GM18868 (cell line): Measurements from ENCODE around the gene TMCO2.
"Not testable (repeated sequence)": the region's sequence is repeated elsewhere in the genome, so short reads cannot be mapped to it uniquely, and the experiment has no call there.

Experiments used
- ATAC-seq: cut with Tn5 transposase; IDR thresholded peaks from one replicate; pipeline ENCODE4 v1.9.1; 2021; ENCODE audit warnings: mild to moderate bottlenecking, moderate library complexity; ENCODE audit not compliant: unreplicated experiment

Gene TMCO2

DNA sequence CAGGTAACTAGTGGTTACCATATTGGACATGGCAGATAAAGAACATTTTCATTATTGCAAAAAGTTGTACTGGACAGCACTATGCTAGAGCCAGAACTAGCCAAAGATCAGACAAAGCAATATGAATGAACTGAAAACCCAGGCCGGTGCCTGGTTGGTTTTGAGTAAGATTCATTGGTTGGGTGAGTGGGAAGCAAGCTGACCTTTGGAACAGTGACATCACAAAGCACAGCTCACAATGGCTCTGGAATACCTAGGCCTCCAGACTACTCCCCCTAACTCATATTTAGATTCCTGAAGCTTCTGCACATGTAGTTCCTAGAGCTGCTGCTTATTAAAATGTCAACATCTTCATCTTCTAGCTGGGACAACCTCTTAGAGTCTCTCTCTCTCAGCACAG is at the start of gene TMCO2:
Gene TMCO2 (plus strand): TSS at position 283 of the 400 bp plus-strand sequence. CDS start 57 bp downstream, at position 340.
- ATAC-seq = no peak

DNA sequence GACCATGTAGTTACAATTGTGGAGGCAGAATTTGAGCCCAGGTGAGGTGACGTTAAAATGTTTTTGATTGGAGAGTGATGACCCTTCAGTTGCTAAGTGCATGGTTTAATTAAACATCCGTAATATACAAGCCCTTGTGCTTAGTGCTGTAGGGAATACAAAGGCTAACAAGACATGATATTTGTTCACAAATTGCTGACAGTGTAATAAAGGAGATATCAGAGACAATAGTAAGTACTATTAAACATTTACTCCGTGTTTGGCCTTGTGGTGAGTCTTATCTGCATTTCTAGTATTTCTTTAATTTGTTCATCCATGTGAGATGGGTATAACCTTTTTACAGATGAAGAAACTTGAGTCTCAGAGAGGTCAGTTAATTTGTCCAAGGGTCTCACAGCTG is 48.6 kb upstream of the TMCO2 start:
- ATAC-seq = no peak

DNA sequence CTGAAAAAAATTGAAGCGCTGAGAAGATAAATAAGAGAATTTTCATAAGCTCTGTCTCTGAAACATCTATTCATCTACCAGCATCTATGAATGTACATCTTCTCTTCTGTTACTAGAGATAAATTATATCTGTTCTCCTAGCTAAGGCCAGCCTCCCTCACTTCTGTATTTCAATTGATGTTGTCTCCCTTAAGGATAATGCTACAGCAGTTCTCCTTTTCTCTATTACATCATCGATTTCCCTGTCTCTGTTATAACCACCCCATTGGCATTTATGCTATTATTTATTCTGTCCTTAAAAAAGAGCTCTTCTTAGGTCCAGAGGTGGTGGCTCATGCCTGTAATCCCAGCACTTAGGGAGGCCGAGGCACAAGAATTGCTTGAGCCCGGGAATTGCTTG is 42.9 kb upstream of the TMCO2 start:
- ATAC-seq = no peak

DNA sequence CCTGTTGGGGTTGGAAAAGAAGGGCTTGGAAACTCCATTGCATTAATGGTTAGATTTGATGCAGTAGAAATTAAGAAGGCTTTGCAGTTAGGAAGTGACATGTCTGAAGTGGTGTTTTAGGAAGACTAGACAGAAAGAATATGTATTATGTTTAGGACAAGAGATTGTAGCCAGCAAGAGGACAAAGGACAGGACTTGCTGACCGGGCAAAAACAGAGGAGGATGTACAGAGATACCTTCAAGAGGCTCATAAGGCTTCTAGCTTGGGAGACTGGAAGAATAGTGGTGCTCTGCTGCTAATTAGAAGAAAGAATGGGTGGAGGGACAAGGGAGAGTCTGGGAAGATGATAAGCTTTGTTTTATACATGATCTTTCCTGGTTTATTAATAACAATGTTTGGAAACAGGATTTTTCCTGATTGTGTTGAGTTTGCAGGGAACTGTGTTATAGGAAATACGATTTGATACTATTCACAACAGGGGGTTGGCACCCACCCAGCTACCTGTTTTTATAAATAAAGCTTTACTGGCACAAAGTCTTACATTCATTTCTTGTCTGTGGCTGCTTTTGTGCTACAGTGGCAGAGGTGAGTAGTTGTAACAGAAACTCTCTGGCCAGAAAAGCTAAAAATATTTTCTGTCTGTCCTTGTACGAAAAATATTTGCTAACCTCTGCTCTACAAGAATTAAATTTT is 37.1 kb upstream of the TMCO2 start:
- ATAC-seq = no peak

DNA sequence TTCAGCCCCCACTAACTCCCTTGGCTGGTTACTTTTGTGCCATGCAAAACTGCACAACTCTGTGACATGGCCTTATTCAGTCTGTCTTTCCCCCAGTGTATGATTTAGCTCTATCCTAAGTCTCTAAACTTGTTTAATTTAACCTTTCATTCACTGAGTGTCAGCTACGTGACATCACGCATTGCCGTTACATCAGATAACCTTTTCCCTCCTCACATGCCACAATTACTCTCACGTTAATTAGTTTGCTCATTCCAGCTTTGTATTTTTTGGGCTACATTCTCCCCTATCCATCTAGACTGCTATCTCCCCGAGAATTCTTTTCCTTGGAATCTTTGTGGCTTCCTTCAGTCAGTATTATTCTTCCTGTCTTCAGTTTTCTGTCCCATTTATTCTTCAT is 29.4 kb upstream of the TMCO2 start:
- no peak for ATAC-seq

DNA sequence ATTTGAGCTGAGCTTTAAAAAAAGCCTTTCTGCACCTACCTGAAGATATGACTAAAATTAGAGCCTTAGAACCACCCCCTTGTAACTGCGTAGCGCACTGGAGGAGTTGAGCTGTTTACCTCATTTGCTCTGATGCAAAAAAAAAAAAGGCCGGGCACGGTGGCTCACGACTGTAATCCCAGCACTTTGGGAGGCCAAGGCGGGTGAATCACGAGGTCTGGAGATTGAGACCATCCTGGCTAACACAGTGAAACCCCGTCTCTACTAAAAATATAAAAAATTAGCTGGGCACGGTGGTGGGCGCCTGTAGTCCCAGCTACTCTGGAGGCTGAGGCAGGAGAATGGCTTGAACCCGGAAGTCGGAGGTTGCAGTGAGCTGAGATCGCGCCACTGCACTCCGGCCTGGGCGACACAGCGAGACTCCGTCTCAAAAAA is 26.2 kb upstream of the TMCO2 start:
- not testable (repeated sequence) for ATAC-seq

DNA sequence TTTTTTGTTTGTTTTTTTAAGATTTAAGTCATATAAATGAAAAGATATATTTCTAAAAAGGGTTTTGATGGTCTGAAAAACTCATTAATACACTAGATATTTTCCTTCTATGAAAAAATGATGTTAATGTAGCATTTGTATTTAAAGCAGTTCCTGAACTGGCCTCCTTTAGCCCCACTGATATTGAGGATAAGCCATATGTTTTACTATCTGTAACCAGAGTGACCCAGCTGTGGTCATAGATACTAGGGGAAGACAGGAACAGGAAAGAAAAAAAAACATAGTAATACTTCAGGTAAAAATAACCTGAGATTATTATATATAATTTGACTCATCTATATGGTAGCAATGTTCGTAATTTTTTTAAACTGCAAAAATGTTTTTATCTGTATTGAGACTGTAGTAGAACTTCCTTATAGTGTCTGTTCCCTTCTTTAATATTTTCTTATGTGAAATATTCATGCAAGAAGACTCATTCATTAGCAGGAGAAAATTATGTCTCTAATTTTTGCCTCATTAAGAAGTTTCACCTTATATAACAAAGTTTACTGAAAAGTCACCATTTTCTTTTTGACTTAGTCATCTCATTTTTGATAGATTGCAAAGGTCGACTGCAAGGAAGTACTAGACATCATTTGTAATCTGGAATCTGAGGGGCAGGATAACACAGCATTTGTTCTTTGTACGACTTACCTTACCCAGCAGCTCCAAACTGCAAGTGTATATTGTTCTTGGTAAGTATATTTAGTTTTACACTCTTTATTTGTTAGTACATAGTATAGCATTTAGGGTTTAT is 25.6 kb upstream of the TMCO2 start:
- ATAC-seq = no peak

DNA sequence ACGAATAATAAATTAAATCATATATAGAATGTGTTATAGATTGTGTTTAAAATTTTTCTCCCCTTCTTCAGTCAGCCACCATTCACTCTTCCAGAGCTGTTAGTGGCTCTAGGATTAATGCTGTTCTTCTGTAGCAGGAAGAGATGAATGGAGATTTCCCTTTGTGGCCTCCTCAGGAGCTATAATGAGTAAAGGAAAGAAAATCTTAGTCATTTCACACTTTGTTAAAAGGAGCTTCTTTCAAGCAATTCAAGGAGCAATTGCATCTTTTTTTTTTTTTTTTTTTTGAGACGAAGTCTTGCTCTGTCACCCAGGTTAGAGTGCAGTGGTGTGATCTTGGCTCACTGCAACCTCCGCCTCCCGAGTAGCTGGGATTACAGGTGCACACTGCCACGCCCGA is 23.7 kb upstream of the TMCO2 start:
- no peak for ATAC-seq

DNA sequence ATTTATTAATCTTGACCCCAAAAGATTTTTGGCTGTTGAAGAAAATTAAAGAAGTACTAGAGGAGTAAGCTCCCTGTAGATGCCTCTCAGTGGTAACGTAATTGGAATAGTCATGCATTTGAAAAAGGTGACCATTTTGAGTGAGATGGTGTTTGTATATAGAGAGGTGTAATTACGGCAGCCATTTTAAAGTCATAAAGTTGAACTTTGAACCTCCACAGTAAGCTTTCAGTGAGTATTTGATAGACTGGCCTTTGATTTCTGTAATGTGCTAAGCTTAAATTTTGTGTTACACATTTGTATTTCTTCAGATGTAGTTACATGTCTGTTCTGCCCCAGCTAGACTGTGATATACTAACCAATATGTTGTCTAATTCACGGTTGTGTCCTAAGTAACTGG is 21.5 kb upstream of the TMCO2 start:
- ATAC-seq = no peak

DNA sequence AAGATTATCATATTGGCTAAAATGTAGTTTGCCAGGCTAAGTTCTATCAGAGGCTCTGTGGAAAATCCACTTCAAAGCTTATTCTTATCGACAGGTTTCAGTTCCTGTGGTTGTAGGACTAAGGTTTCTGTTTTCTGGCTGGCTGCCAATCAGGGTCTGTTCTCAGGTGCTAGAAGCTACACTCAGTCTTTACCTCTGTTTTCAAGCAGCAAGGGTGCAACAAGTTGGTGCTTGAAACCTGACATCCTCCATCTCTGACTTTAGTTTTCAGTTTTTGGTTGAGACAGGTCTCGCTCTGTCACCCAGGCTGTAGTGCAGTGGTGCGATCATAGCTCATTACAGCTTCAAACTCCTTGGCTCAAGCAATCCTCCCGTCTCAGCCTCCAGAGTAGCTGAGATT is 15.3 kb upstream of the TMCO2 start:
- ATAC-seq = peak; percentile 95

DNA sequence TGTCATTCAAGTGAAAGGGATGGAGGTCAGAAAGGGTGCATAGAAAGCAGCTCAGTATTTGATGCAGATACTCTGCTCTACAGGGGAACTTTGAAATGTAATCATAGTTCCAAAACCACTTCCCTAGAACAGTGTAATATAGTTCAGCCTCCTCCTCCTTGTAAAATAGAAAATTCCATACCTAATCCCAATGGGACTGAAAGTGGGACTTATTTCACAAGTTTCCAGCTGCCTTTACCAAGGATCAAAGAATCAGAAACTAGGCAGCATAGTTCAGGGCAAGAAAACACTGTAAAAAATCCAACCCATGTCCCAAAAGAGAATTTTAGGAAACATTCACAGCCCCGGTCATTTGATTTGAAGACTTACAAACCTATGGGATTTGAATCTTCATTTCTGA is 8.1 kb upstream of the TMCO2 start:
- no peak for ATAC-seq

DNA sequence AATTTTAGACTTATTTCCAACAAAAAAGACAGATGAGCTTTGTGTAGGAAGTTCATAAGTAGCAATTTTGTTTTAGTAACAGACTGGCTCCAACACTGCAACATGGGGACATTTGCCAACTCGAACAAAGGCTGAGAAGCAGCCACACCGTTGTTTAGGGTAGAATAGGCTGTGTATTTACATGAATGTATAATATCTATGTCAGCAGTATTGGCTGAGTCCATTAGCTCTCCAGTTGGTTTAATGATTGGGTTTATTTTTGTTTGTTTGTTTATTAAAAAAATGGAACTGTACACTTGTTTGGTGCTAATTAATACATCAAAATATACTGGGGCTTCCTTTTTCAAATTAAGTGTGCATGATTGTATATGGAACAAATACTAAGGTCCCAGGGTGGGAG is 7.3 kb upstream of the TMCO2 start:
- ATAC-seq = no peak

DNA sequence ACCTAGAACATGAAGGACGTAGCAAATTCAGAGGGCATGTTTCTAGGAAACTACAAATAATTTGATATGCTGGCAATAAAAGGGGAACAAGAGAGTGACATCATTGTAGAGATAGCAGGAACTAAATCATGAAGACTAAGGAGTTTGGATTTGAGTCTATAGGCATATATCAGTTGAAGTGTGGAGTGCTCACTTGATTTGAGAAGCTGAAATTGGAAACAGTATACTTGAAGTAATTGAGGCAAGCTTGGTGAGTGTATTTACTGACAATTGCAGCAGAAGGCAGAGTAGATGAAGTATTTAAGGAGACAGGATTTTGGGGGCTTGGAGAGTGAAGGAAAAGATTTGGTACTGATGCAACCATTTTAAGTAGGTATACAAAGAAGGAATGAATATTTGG is 6.4 kb upstream of the TMCO2 start:
- no peak for ATAC-seq

DNA sequence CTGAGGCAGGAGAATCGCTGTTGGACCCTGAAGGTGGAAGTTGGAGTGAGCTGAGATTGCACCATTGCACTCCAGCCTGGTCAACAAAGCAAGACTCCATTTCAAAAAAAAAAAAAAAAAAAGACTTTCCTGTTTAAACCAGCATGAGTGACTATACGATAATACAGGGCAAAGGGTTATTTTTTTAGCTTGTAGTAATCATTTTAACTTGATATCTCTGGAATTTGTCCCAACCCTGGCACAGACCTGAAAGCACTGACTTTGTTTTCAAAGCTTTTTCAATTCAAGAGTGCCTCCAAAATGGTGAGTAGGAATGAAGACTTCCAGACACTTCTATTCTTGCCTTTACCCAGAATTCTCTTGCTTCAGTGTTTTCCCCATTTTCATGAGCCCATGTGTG is 4.4 kb upstream of the TMCO2 start:
- ATAC-seq = no peak

DNA sequence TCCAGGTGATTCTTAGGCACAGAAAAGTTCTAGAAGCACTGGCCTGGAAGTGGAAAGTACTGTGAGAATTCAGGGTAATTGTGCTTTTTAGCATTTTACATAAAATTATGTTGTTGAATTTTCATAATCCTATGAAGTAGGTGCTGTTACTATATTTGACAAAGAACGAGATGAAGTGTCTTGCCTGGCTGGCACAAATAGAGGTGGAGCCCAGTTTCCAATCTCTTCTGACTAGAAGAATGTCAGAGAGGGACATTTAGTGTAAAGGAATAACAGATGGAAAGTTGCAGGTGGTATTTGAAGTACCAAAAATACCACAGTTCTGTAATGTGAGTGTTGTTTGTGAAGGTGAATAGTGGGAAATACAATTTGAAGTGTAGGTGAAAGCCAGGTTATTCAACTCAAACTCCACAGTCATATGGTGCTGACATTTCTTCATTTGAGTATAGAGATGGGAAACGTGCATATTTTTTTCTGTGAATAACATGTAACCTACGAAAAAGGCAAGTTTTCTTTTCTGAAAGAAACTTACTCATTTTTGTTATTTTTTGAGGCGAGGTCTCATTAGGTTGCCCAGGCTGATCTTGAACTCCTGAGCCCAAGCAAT is 3.5 kb upstream of the TMCO2 start:
- ATAC-seq = no peak

DNA sequence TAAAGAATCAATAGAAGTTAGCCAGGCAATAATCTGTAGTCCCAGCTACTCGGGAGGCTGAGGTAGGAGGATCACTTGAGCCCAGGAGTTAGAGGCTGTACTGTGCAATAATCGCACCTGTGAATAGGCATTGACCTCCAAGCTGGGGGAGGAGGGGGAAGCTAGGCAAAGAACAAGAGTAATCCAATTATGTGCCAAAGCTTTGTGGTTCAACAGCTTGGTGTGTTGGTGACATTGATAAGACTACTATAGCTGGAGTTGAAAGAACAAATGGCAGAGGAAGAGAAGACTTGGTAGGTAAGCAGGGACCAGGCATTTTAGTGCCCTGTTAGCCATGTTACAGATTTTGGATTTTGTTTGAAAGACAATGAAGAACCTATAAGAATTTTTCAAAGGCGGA is 2.1 kb upstream of the TMCO2 start:
- ATAC-seq = no peak

DNA sequence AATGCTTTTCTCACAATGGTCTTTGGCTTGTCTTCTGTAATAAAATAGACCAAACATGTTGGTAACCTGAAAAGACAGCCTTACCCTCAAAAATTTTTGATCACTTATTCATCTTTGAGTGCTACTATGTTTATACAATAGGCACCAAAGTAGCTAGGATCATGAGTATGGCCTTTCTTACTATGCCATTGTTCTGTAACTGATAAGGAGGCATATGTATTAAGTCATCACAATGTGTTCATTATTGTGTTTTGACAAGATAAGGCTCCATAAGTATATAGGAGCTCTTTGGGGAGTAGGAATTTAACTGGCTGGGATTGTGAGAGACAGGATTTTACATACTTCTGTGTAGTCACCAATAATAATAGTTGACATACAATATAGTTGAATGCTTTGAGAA is 675 bp downstream of the TMCO2 start:
- ATAC-seq = no peak

DNA sequence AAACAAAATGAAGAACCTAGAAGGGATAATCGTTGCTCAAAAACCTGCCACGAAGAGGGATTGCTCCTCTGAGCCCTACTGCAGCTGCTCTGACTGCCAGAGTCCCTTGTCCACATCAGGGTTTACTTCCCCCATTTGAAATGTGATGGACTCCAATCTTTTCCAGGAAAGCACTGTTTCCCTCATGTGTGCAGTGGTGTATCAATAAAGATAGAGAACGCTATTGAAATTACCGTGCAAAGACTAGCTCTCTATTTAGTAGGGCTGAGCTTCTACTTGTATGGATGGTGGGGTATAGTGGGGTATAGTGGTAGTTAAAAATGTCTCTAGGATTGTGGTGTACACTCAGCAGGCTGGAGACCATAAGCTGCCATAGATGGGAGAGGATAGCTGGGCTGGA is 3.7 kb downstream of the TMCO2 start:
- no peak for ATAC-seq

DNA sequence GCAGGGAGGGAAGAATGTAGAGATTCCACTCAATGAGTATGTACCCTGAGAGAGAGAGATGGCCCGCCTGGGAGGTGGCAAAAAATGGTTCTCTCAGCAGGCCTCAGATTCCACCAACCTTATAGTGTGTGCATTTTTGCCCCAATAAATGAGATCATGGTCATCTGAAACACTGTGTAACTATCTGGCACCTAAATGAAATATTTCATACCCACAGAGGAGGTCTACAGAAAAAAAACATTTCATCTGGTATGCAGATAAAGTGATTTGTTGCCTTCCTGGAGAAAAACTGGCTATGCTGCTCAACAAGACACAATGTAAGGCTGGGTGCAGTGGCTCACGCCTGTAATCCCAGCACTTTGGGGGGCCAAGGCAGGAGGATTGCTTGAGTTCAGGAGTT is 4.9 kb downstream of the TMCO2 start:
- ATAC-seq = no peak

DNA sequence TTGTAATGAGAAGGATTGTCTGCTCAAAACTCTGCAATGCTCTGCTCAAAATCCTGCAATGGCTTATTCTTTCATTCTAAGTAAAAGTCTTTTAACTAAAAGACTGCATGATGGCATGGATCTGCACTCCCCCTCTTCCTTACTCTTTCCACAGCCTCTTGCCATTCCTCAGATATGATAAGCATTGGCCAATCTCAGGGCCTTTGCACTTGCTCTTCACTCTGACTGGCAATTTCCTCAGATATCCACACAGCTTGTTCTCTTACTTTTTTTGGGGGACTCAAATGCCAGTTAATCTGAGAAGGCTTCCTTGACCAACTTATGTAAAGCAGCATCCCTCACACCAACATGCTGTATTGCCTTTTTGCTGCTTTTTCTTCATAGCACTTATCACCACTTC is 7.5 kb downstream of the TMCO2 start:
- no peak for ATAC-seq

DNA sequence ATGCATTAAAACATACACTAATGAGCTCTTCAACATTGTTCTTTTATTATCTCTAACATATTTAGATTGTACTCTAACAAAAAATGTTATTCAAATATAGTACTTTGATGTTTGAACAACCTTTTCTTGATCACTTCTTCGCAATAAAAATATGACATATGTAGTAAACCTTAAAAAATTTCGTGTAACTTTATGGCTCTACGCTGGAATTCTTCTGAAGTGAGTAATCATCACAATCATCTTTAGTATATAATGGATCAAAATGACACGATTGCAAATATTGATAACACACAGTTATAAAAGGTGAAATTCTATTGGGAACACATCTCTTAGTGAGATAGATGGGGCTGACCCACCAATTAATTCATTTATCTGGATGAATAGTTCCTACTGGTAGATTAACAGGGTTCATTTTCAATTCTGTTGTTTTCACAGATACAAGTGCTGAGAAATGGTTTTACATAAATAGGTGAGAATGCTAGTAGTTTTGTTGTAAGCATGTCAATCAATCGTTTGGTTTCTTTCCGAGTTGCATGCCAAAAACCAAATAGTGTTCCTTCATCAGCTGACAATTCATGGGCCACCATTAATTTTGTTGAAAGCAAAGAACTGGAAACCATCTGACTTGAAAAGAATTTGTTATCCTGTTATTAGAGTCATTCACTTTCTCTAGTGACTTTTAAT is 8.8 kb downstream of the TMCO2 start:
- ATAC-seq = no peak

DNA sequence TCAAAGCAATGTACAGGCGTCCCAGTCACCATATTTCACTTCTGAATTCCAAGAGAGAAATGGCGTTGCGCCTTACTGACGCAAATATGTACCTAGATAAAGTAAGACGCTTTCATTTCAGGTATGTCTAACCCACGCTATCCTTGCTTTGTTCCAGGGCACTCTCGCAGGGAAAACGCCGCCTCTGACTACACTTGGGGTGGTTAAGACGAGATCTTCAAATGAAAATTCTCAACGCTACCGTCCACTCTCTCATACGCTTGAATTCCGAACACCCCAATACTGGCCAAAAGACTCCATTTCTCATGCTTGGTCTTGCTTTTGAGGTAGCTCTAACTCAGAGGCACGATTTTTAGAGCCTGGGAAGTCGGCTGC is 9.6 kb downstream of the TMCO2 start:
- peak; percentile 3 for ATAC-seq
